TTC549 (cell line): ENCODE measurements around the gene ZC3H15.
"Not testable (repeated sequence)": the region's sequence is repeated elsewhere in the genome, so short reads cannot be mapped to it uniquely, and the experiment has no call there.

ENCODE experiments used
- FAIRE-seq: peaks from 2 replicates; lab custom pipeline; 2012; peaks lifted over from hg19 to GRCh38; lab: Jason Lieb, UNC

ZC3H15 gene

GRCh38 chr2:186485871-186486650, at the start of gene ZC3H15:
Gene ZC3H15 (plus strand): TSS chr2:186486260. CDS start chr2:186486383, 123 bp downstream.
- FAIRE-seq: peak; percentile 87

- FAIRE-seq: no peak
Measured at GRCh38 chr2:186437719-186438118, 48.3 kb upstream of the ZC3H15 start.

GRCh38 chr2:186439673-186440095, 46.4 kb upstream of the ZC3H15 start:
- not testable (repeated sequence) for FAIRE-seq

GRCh38 chr2:186440506-186440905, 45.6 kb upstream of the ZC3H15 start:
- FAIRE-seq: no peak

- no peak for FAIRE-seq
Measured at GRCh38 chr2:186442885-186443284, 43.2 kb upstream of the ZC3H15 start.

GRCh38 chr2:186443851-186444250, 42.2 kb upstream of the ZC3H15 start:
- no peak for FAIRE-seq

- FAIRE-seq: no peak
Measured at GRCh38 chr2:186445506-186445905, 40.6 kb upstream of the ZC3H15 start.

GRCh38 chr2:186455613-186456012, 30.4 kb upstream of the ZC3H15 start:
- FAIRE-seq: no peak

- FAIRE-seq: no peak
Measured at GRCh38 chr2:186456941-186457340, 29.1 kb upstream of the ZC3H15 start.

GRCh38 chr2:186457908-186458307, 28.2 kb upstream of the ZC3H15 start:
- no peak for FAIRE-seq

- FAIRE-seq: peak; percentile 83
Measured at GRCh38 chr2:186459009-186459408, 27.1 kb upstream of the ZC3H15 start.

GRCh38 chr2:186460465-186460864, 25.6 kb upstream of the ZC3H15 start:
- peak; percentile 68 for FAIRE-seq

GRCh38 chr2:186466743-186467142, 19.3 kb upstream of the ZC3H15 start:
- no peak for FAIRE-seq

GRCh38 chr2:186467421-186467820, 18.6 kb upstream of the ZC3H15 start:
- FAIRE-seq: no peak

GRCh38 chr2:186472722-186473493, 13.2 kb upstream of the ZC3H15 start:
- not testable (repeated sequence) for FAIRE-seq

- not testable (repeated sequence) for FAIRE-seq
Measured at GRCh38 chr2:186474239-186474638, 11.8 kb upstream of the ZC3H15 start.

GRCh38 chr2:186477790-186478189, 8.3 kb upstream of the ZC3H15 start:
- no peak for FAIRE-seq

- no peak for FAIRE-seq
Measured at GRCh38 chr2:186480991-186481390, 5.1 kb upstream of the ZC3H15 start.

GRCh38 chr2:186484062-186484735, 1.9 kb upstream of the ZC3H15 start:
- FAIRE-seq: no peak

- FAIRE-seq: no peak
Measured at GRCh38 chr2:186485576-186485870, 537 bp upstream of the ZC3H15 start.

GRCh38 chr2:186486651-186487647, 889 bp downstream of the ZC3H15 start:
- FAIRE-seq: no peak

GRCh38 chr2:186493564-186494085, 7.6 kb downstream of the ZC3H15 start:
- no peak for FAIRE-seq
